Esophagus muscularis mucosa (tissue), 4 donors: ENCODE data around the gene WDR37. TPM values are rescaled to one million over a fixed set of nuclear protein-coding genes. Genes with fewer than 3 reads are reported as not detected.

ENCODE experiments used
- DNase-seq: peaks from one replicate; pipeline ENCODE4 v3.0.0-alpha.2; 2017; ENCODE audit errors: extremely low spot score
- H3K27ac ChIP-seq, 4 donors: fragments of 200-600 bp; sonication (generic); replicated peaks in 1 of 4; 1 replicate in 3 of 4; 2 replicates in 1 of 4; pipeline ENCODE4 v1.5.1; 2016 to 2019; ENCODE audit warnings: mild to moderate bottlenecking in 1 of 4
- H3K27me3 ChIP-seq, 4 donors: fragments of 200-600 bp; sonication (generic); one replicate each; pipeline versions ENCODE4 v1.5.1 to v1.6.0; 2016 to 2019
- H3K36me3 ChIP-seq, 4 donors: fragments of 200-600 bp; sonication (generic); one replicate each; pipeline ENCODE4 v1.5.1; 2016 to 2019
- H3K4me1 ChIP-seq, 4 donors: fragments of 200-600 bp; sonication (generic); one replicate each; pipeline ENCODE4 v1.5.1; 2016 to 2019
- H3K4me3 ChIP-seq, 4 donors: fragments of 200-600 bp; sonication (generic); 1 replicate in 2 of 4; 2 replicates in 2 of 4; pipeline ENCODE4 v1.5.1; 2016 to 2019; ENCODE audit warnings: mild to moderate bottlenecking in 4 of 4, moderate library complexity in 1 of 4
- H3K9me3 ChIP-seq, 4 donors: fragments of 200-600 bp; sonication (generic); 1 replicate in 3 of 4; 2 replicates in 1 of 4; pipeline ENCODE4 v1.5.1; 2016 to 2019
- CTCF ChIP-seq, 3 experiments: fragments of 200-600 bp in 2 of 3; fragments of 450-650 bp in 1 of 3; sonication (generic) in 2 of 3; IDR thresholded peaks; one replicate each; pipeline ENCODE4 v1.5.1; 2017 to 2019; ENCODE audit warnings: antibody characterized with exemption in 3 of 3, mild to moderate bottlenecking in 2 of 3, moderate library complexity in 1 of 3
- EP300 ChIP-seq: sonication (generic); formaldehyde crosslinking; IDR thresholded peaks from one replicate; pipeline ENCODE4 v1.6.1; 2017; ENCODE audit warnings: antibody characterized with exemption
- POLR2A ChIP-seq: fragments of 450-650 bp; IDR thresholded peaks from one replicate; pipeline ENCODE4 v1.6.1; 2017; ENCODE audit warnings: antibody characterized with exemption, moderate library complexity, mild to moderate bottlenecking, low read depth
- POLR2AphosphoS5 ChIP-seq, 2 donors: sonication (generic); formaldehyde crosslinking; IDR thresholded peaks; one replicate each; pipeline ENCODE4 v1.6.1; 2017; ENCODE audit warnings: antibody characterized with exemption in 2 of 2
- WGBS: methylation state at CpG from one replicate; pipeline ENCODE4 v1.1.5; 2018; 5-methylcytosine and 5-hydroxymethylcytosine counted together
- intact Hi-C: fragments of 100-400 bp; cut with DNase I; formaldehyde crosslinking; loops from one replicate; pipeline ENCODE4 v1.15.1; 2023
- total RNA-seq, 4 donors: library from RNA; depleted of rRNA; stranded (reverse); fragments of >200 nt; gene quantifications; one replicate each; pipeline versions ENCODE4 v1.1.0 to v1.2.1, GENCODE V29; 2016

WDR37 gene
- total RNA-seq, 4 donors from 2014 or later: 9.1 to 17.2 (median 13.2) TPM

- H3K27me3 ChIP-seq: no peaks in the 10 kb centered on the region
- TF ChIP-seq CTCF (IDR thresholded peaks at IDR 0.05) (no peak), POLR2A (no peak), POLR2AphosphoS5 (IDR thresholded peaks at IDR 0.05) (no peak), EP300 (no peak)
- peaks cover 33 to 67% (median 52%) of the 10 kb centered on the region in 4 donors for H3K4me1 ChIP-seq
- H3K9me3 ChIP-seq: no peaks in the 10 kb centered on the region
- no peak for DNase-seq
- intact Hi-C loops: no loop called here
- WGBS: under 1% methylated on average over 28 of the region's 34 CpGs
- H3K4me3 ChIP-seq: peak overlapping the region; percentile 69 to 83 (median 78)
- peak overlapping the region; percentile 96 to 98 (median 98) for H3K27ac ChIP-seq
- H3K36me3 ChIP-seq: peaks cover 0 to 29% (median 23%) of the 10 kb centered on the region in 4 donors
These were observed 6.7 kb upstream of the WDR37 start for GRCh38 chr10:1049425-1049958.

- H3K27ac ChIP-seq: peak overlapping the region; percentile 96 to 98 (median 98)
- intact Hi-C loops: loop anchor here (10.0 kb wide), 1 partner anchor 115 kb away; the partner anchor contains the start of gene LARP4B
These were observed 6.0 kb upstream of the WDR37 start for GRCh38 chr10:1050145-1050544.

GRCh38 chr10:1050554-1050953, 5.6 kb upstream of the WDR37 start:
- Histone ChIP-seq H3K9me3 (no peaks in the 10 kb centered on the region), H3K27ac (peak overlapping the region in 2 of 4 donors; percentile 96 to 97), H3K36me3 (peaks cover 0 to 29% (median 23%) of the 10 kb centered on the region in 4 donors), H3K27me3 (no peaks in the 10 kb centered on the region), H3K4me1 (peaks cover 42 to 68% (median 59%) of the 10 kb centered on the region in 4 donors), H3K4me3 (no peak overlapping the region)
- WGBS: 81% methylated on average over 4 of the region's 4 CpGs
- no peak for DNase-seq
- intact Hi-C loops: loop anchor here (10.0 kb wide), 1 partner anchor 116 kb away; the partner anchor contains the start of gene LARP4B
- TF ChIP-seq CTCF (IDR thresholded peaks at IDR 0.05): no peak
- no peak for TF ChIP-seq EP300
- TF ChIP-seq POLR2AphosphoS5 (IDR thresholded peaks at IDR 0.05): no peak
- TF ChIP-seq POLR2A: no peak

More at GRCh38 chr10:1050145-1050544, 6.0 kb upstream of the WDR37 start:
- DNase-seq: no peak
- no peaks in the 10 kb centered on the region for H3K9me3 ChIP-seq
- no peak for TF ChIP-seq CTCF (IDR thresholded peaks at IDR 0.05)
- no peak for TF ChIP-seq EP300
- TF ChIP-seq POLR2A: no peak
- no peak for TF ChIP-seq POLR2AphosphoS5 (IDR thresholded peaks at IDR 0.05)
- WGBS: 51% methylated on average over 5 of the region's 5 CpGs
- peak overlapping the region; percentile 69 to 83 (median 78) for H3K4me3 ChIP-seq
- no peaks in the 10 kb centered on the region for H3K27me3 ChIP-seq
- peaks cover 38 to 67% (median 55%) of the 10 kb centered on the region in 4 donors for H3K4me1 ChIP-seq
- H3K36me3 ChIP-seq: peaks cover 0 to 29% (median 23%) of the 10 kb centered on the region in 4 donors

GRCh38 chr10:1054684-1055083, 1.5 kb upstream of the WDR37 start:
- Histone ChIP-seq H3K4me3 (peak overlapping the region in 3 of 4 donors; percentile 94 to 97 (median 96)), H3K27me3 (no peaks in the 10 kb centered on the region), H3K36me3 (peaks cover 0 to 37% (median 23%) of the 10 kb centered on the region in 4 donors), H3K4me1 (peaks cover 49 to 67% (median 60%) of the 10 kb centered on the region in 4 donors), H3K27ac (peak overlapping the region in 1 of 4 donors; percentile 100), H3K9me3 (no peaks in the 10 kb centered on the region)
- 62% methylated on average over 6 of the region's 6 CpGs for WGBS
- TF ChIP-seq POLR2AphosphoS5 (IDR thresholded peaks at IDR 0.05) (no peak), POLR2A (no peak), CTCF (IDR thresholded peaks at IDR 0.05) (no peak), EP300 (no peak)
- intact Hi-C loops: loop anchor here (10.0 kb wide), 1 partner anchor 120 kb away; the partner anchor contains the start of gene LARP4B
- no peak for DNase-seq
